ENCODE data around the gene P2RY2. TPM values are rescaled to one million over a fixed set of nuclear protein-coding genes. Genes with fewer than 3 reads are reported as not detected.

The P2RY2 gene
- total and polyA plus RNA-seq, 5 experiments from 2014 or later: not detected

- ATAC-seq (peak; percentile 99 to 100), DNase-seq (peak; percentile 59 to 88 (median 76))
- H3K27me3 Mint-ChIP-seq: peaks cover 0 to 4% (median 0%) of the 10 kb centered on the region in 5 donors
- H3K4me3 Mint-ChIP-seq: no peak overlapping the region
- peaks cover 5 to 27% (median 8%) of the 10 kb centered on the region in 4 donors for H3K4me1 Mint-ChIP-seq
- POLR2A ChIA-PET: interaction anchor here (0.7 to 2.0 kb wide), 9 partner anchors 25 to 494 kb away, joined by 3 to 20 read pairs (median 4); partner anchors contain the start of gene FCHSD2
- H3K36me3 Mint-ChIP-seq: no peaks in the 10 kb centered on the region
- no peak overlapping the region for H3K27ac Mint-ChIP-seq
- H3K9me3 Mint-ChIP-seq: no peaks in the 10 kb centered on the region
Observed at GRCh38 chr11:73177778-73178539, 40.1 kb upstream of the P2RY2 start.

- ATAC-seq: no peak
- Mint-ChIP-seq H3K27me3 (peaks cover 0 to 6% (median 2%) of the 10 kb centered on the region in 5 donors), H3K9me3 (no peaks in the 10 kb centered on the region), H3K27ac (no peak overlapping the region), H3K4me3 (no peak overlapping the region), H3K36me3 (no peaks in the 10 kb centered on the region), H3K4me1 (peaks cover 5 to 27% (median 8%) of the 10 kb centered on the region in 4 donors)
- POLR2A ChIA-PET: interaction anchor here (0.8 to 2.0 kb wide), 3 partner anchors 36 to 458 kb away, joined by 3 to 20 read pairs (median 3); partner anchors contain the start of gene FCHSD2
- DNase-seq: no peak
Observed at GRCh38 chr11:73178681-73179080, 39.4 kb upstream of the P2RY2 start.

GRCh38 chr11:73182824-73183321 lies 35.2 kb upstream of the P2RY2 start:
- Mint-ChIP-seq H3K36me3 (no peaks in the 10 kb centered on the region), H3K4me1 (peaks cover 5 to 17% (median 8%) of the 10 kb centered on the region in 4 donors)

GRCh38 chr11:73184953-73185671 lies 33.0 kb upstream of the P2RY2 start:
- H3K27me3 Mint-ChIP-seq: peaks cover 3 to 20% (median 13%) of the 10 kb centered on the region in 5 donors
- no peaks in the 10 kb centered on the region for H3K9me3 Mint-ChIP-seq
- H3K36me3 Mint-ChIP-seq: no peaks in the 10 kb centered on the region
- DNase-seq: peak in 7 of 10 donors; percentile 15 to 43 (median 30)
- POLR2A ChIA-PET: interaction anchor here (0.6 kb wide), 1 partner anchor 13 kb away, joined by 3 read pairs; no protein-coding TSS in a partner anchor
- H3K4me1 Mint-ChIP-seq: peaks cover 0 to 29% (median 4%) of the 10 kb centered on the region in 4 donors
- peak; percentile 66 to 78 for ATAC-seq
- peak overlapping the region in 2 of 10 donors; percentile 20 to 22 for H3K4me3 Mint-ChIP-seq
- H3K27ac Mint-ChIP-seq: no peak overlapping the region

More at GRCh38 chr11:73182824-73183321, 35.2 kb upstream of the P2RY2 start:
- Mint-ChIP-seq H3K4me3 (no peak overlapping the region), H3K27me3 (peaks cover 3 to 20% (median 15%) of the 10 kb centered on the region in 5 donors), H3K9me3 (no peaks in the 10 kb centered on the region), H3K27ac (no peak overlapping the region)
- no peak for ATAC-seq
- POLR2A ChIA-PET: no interaction called here
- DNase-seq: no peak

GRCh38 chr11:73185680-73186293 lies 32.3 kb upstream of the P2RY2 start:
- peaks cover 4 to 25% (median 20%) of the 10 kb centered on the region in 5 donors for H3K27me3 Mint-ChIP-seq
- H3K27ac Mint-ChIP-seq: no peak overlapping the region
- H3K4me3 Mint-ChIP-seq: no peak overlapping the region
- no peak for ATAC-seq
- POLR2A ChIA-PET: interaction anchor here (0.6 kb wide), 1 partner anchor 12 kb away, joined by 3 read pairs; no protein-coding TSS in a partner anchor
- peaks cover 0 to 30% (median 4%) of the 10 kb centered on the region in 4 donors for H3K4me1 Mint-ChIP-seq
- H3K36me3 Mint-ChIP-seq: no peaks in the 10 kb centered on the region
- no peaks in the 10 kb centered on the region for H3K9me3 Mint-ChIP-seq
- DNase-seq: no peak

- POLR2A ChIA-PET: interaction anchor here (0.5 kb wide), 1 partner anchor 797 kb away, joined by 3 read pairs; no protein-coding TSS in a partner anchor
- no peak overlapping the region for H3K4me3 Mint-ChIP-seq
- peaks cover 4 to 25% (median 21%) of the 10 kb centered on the region in 5 donors for H3K27me3 Mint-ChIP-seq
- DNase-seq (no peak), ATAC-seq (no peak)
- no peak overlapping the region for H3K27ac Mint-ChIP-seq
- H3K36me3 Mint-ChIP-seq: no peaks in the 10 kb centered on the region
- H3K9me3 Mint-ChIP-seq: no peaks in the 10 kb centered on the region
- peaks cover 0 to 32% (median 4%) of the 10 kb centered on the region in 4 donors for H3K4me1 Mint-ChIP-seq
Observed at GRCh38 chr11:73186294-73186850, 31.7 kb upstream of the P2RY2 start.

GRCh38 chr11:73186886-73187285 lies 31.2 kb upstream of the P2RY2 start:
- H3K36me3 Mint-ChIP-seq: no peaks in the 10 kb centered on the region
- H3K4me1 Mint-ChIP-seq: peaks cover 0 to 35% (median 4%) of the 10 kb centered on the region in 4 donors
- ATAC-seq (no peak), DNase-seq (no peak)
- H3K27me3 Mint-ChIP-seq: peaks cover 4 to 25% (median 21%) of the 10 kb centered on the region in 5 donors
- no peak overlapping the region for H3K4me3 Mint-ChIP-seq
- POLR2A ChIA-PET: interaction anchor here (0.5 kb wide), 1 partner anchor 797 kb away, joined by 3 read pairs; no protein-coding TSS in a partner anchor
- no peaks in the 10 kb centered on the region for H3K9me3 Mint-ChIP-seq
- no peak overlapping the region for H3K27ac Mint-ChIP-seq

GRCh38 chr11:73187854-73188253 lies 30.2 kb upstream of the P2RY2 start:
- H3K4me1 Mint-ChIP-seq: peaks cover 0 to 35% (median 4%) of the 10 kb centered on the region in 4 donors

GRCh38 chr11:73188301-73188700 lies 29.8 kb upstream of the P2RY2 start:
- POLR2A ChIA-PET: interaction anchor here (0.6 to 1.2 kb wide), 2 partner anchors 12 to 172 kb away, joined by 3 read pairs; no protein-coding TSS in a partner anchor
- no peaks in the 10 kb centered on the region for H3K36me3 Mint-ChIP-seq
- no peak overlapping the region for H3K4me3 Mint-ChIP-seq
- no peak for ATAC-seq
- no peaks in the 10 kb centered on the region for H3K9me3 Mint-ChIP-seq
- peaks cover 0 to 35% (median 4%) of the 10 kb centered on the region in 4 donors for H3K4me1 Mint-ChIP-seq
- no peak for DNase-seq
- H3K27me3 Mint-ChIP-seq: peaks cover 4 to 25% (median 21%) of the 10 kb centered on the region in 5 donors
- H3K27ac Mint-ChIP-seq: no peak overlapping the region

More at GRCh38 chr11:73187854-73188253, 30.2 kb upstream of the P2RY2 start:
- POLR2A ChIA-PET: interaction anchor here (1.2 kb wide), 1 partner anchor 11 kb away, joined by 3 read pairs; no protein-coding TSS in a partner anchor
- ATAC-seq: no peak
- H3K4me3 Mint-ChIP-seq: no peak overlapping the region
- no peak for DNase-seq
- no peak overlapping the region for H3K27ac Mint-ChIP-seq
- H3K36me3 Mint-ChIP-seq: no peaks in the 10 kb centered on the region
- H3K27me3 Mint-ChIP-seq: peaks cover 4 to 25% (median 21%) of the 10 kb centered on the region in 5 donors
- no peaks in the 10 kb centered on the region for H3K9me3 Mint-ChIP-seq

- no peaks in the 10 kb centered on the region for H3K9me3 Mint-ChIP-seq
- H3K4me1 Mint-ChIP-seq: peaks cover 0 to 35% (median 4%) of the 10 kb centered on the region in 4 donors
- no peak overlapping the region for H3K4me3 Mint-ChIP-seq
- H3K36me3 Mint-ChIP-seq: no peaks in the 10 kb centered on the region
- POLR2A ChIA-PET: no interaction called here
- peaks cover 3 to 25% (median 19%) of the 10 kb centered on the region in 5 donors for H3K27me3 Mint-ChIP-seq
- ATAC-seq (peak in 1 of 2 donors; percentile 64), DNase-seq (peak in 1 of 10 donors; percentile 24)
- H3K27ac Mint-ChIP-seq: peak overlapping the region in 2 of 10 donors; percentile 15 to 56
Observed at GRCh38 chr11:73189315-73189714, 28.8 kb upstream of the P2RY2 start.

GRCh38 chr11:73189723-73190556 lies 28.1 kb upstream of the P2RY2 start:
- Mint-ChIP-seq H3K4me3 (no peak overlapping the region), H3K9me3 (no peaks in the 10 kb centered on the region), H3K4me1 (peaks cover 0 to 34% (median 4%) of the 10 kb centered on the region in 4 donors), H3K27ac (peak overlapping the region in 5 of 10 donors; percentile 15 to 61 (median 51)), H3K27me3 (peaks cover 2 to 24% (median 17%) of the 10 kb centered on the region in 5 donors), H3K36me3 (no peaks in the 10 kb centered on the region)
- DNase-seq (no peak), ATAC-seq (no peak)
- POLR2A ChIA-PET: no interaction called here

Measured in naive thymus-derived CD8-positive, alpha-beta T cell (primary cell).